Activated CD8-positive, alpha-beta T cell treated with anti-CD3 and anti-CD28 coated beads, Interleukin-2, amount 10 ng/mL, durations not matched to agents 7 days and 5 days (primary cell): Measurements from ENCODE around the gene RPL14. TPM values are rescaled to one million over a fixed set of nuclear protein-coding genes. Genes with fewer than 3 reads are reported as not detected.
A peak's percentile ranks its signal among the peaks of the same experiment; 100 is the strongest.

ENCODE experiments used
- ATAC-seq: fragments of 150-1000 bp; cut with Tn5 transposase; one replicate; pipeline ENCODE4 v1.10.0; 2021; ENCODE audit warnings: moderate library complexity
- CTCF ChIA-PET: fragments of 350-600 bp; sonication (Branson Sonifier 250); formaldehyde crosslinking; loops from one replicate; lab custom pipeline; 2021; ENCODE audit warnings: antibody characterized with exemption; lab: Charles Lee
- POLR2A ChIA-PET: fragments of 350-600 bp; sonication (Branson Sonifier 250); formaldehyde crosslinking; loops from one replicate; lab custom pipeline; 2021; ENCODE audit warnings: antibody characterized with exemption; lab: Charles Lee
- DNase-seq: peaks from one replicate; pipeline ENCODE4 v3.0.0-alpha.2; 2020
- H3K27ac Mint-ChIP-seq: one replicate; pipeline ENCODE4 v1.8.0; 2021; ENCODE audit warnings: mild to moderate bottlenecking, mixed read lengths
- H3K27me3 Mint-ChIP-seq: one replicate; pipeline ENCODE4 v1.8.0; 2021; ENCODE audit warnings: low read depth, mixed read lengths
- H3K36me3 Mint-ChIP-seq: one replicate; pipeline ENCODE4 v1.8.0; 2021; ENCODE audit warnings: low read depth, mixed read lengths
- H3K4me1 Mint-ChIP-seq: one replicate; pipeline ENCODE4 v1.8.0; 2021; ENCODE audit warnings: low read depth, mixed read lengths
- H3K4me3 Mint-ChIP-seq: one replicate; pipeline ENCODE4 v1.8.0; 2021; ENCODE audit warnings: mild to moderate bottlenecking, mixed read lengths
- H3K9me3 Mint-ChIP-seq: one replicate; pipeline ENCODE4 v1.8.0; 2022; ENCODE audit warnings: mixed read lengths; ENCODE audit not compliant: insufficient read depth
- total RNA-seq, 2 experiments: library from RNA; stranded (reverse); gene quantifications; one replicate each; pipeline ENCODE4 v1.2.3, GENCODE V29; 2021

RPL14 gene
- total RNA-seq, 2 experiments from 2014 or later, result 1,835 to 1,964 TPM

- no peaks in the 10 kb centered on the region for H3K27me3 Mint-ChIP-seq
- ATAC-seq (peak; percentile 6), DNase-seq (no peak)
- CTCF ChIA-PET, result no interaction called here
- H3K27ac Mint-ChIP-seq, result peak overlapping the region; percentile 60
- H3K4me1 Mint-ChIP-seq, result peaks cover 53% of the 10 kb centered on the region
- peaks cover 78% of the 10 kb centered on the region for H3K36me3 Mint-ChIP-seq
- no peak overlapping the region for H3K4me3 Mint-ChIP-seq
- POLR2A ChIA-PET, result interaction anchor here (1.8 kb wide), 1 partner anchor 10 kb away, joined by 8 read pairs; no protein-coding TSS in a partner anchor
- no peaks in the 10 kb centered on the region for H3K9me3 Mint-ChIP-seq
Observed at GRCh38 chr3:40463579-40463978, 6.4 kb downstream of the RPL14 start.

- ChIA-PET POLR2A (interaction anchor here (0.8 to 1.8 kb wide), 3 partner anchors 8 to 13 kb away, joined by 3 to 8 read pairs (median 4); no protein-coding TSS in a partner anchor), CTCF (interaction anchor here (1.3 kb wide), 3 partner anchors 61 to 156 kb away, joined by 3 read pairs; partner anchors contain the start of genes EIF1B and ZNF621)
- H3K9me3 Mint-ChIP-seq, result no peaks in the 10 kb centered on the region
- ATAC-seq, result peak; percentile 88
- no peaks in the 10 kb centered on the region for H3K27me3 Mint-ChIP-seq
- peak; percentile 73 for DNase-seq
- peak overlapping the region; percentile 20 for H3K4me3 Mint-ChIP-seq
- H3K36me3 Mint-ChIP-seq, result peaks cover 69% of the 10 kb centered on the region
- H3K4me1 Mint-ChIP-seq, result peaks cover 44% of the 10 kb centered on the region
- H3K27ac Mint-ChIP-seq, result peak overlapping the region; percentile 81
Observed at GRCh38 chr3:40464339-40465110, 7.4 kb downstream of the RPL14 start.

GRCh38 chr3:40465111-40465407 lies 7.9 kb downstream of the RPL14 start:
- ATAC-seq (no peak), DNase-seq (no peak)
- Mint-ChIP-seq H3K4me1 (peaks cover 41% of the 10 kb centered on the region), H3K27ac (peak overlapping the region; percentile 41), H3K27me3 (no peaks in the 10 kb centered on the region), H3K36me3 (peaks cover 68% of the 10 kb centered on the region), H3K4me3 (no peak overlapping the region), H3K9me3 (no peaks in the 10 kb centered on the region)
- CTCF ChIA-PET, result interaction anchor here (1.3 kb wide), 3 partner anchors 60 to 156 kb away, joined by 3 read pairs; partner anchors contain the start of genes EIF1B and ZNF621
- POLR2A ChIA-PET, result interaction anchor here (0.7 kb wide), 1 partner anchor 12 kb away, joined by 3 read pairs; no protein-coding TSS in a partner anchor

- ChIA-PET CTCF (interaction anchor here (1.3 kb wide), 3 partner anchors 60 to 156 kb away, joined by 3 read pairs; partner anchors contain the start of genes EIF1B and ZNF621), POLR2A (interaction anchor here (0.7 kb wide), 1 partner anchor 12 kb away, joined by 3 read pairs; no protein-coding TSS in a partner anchor)
- H3K36me3 Mint-ChIP-seq, result peaks cover 64% of the 10 kb centered on the region
- ATAC-seq, result no peak
- H3K4me1 Mint-ChIP-seq, result peaks cover 37% of the 10 kb centered on the region
- DNase-seq, result no peak
- no peaks in the 10 kb centered on the region for H3K9me3 Mint-ChIP-seq
- H3K4me3 Mint-ChIP-seq, result no peak overlapping the region
- H3K27ac Mint-ChIP-seq, result peak overlapping the region; percentile 41
- no peaks in the 10 kb centered on the region for H3K27me3 Mint-ChIP-seq
Observed at GRCh38 chr3:40465456-40465855, 8.3 kb downstream of the RPL14 start.

DNA sequence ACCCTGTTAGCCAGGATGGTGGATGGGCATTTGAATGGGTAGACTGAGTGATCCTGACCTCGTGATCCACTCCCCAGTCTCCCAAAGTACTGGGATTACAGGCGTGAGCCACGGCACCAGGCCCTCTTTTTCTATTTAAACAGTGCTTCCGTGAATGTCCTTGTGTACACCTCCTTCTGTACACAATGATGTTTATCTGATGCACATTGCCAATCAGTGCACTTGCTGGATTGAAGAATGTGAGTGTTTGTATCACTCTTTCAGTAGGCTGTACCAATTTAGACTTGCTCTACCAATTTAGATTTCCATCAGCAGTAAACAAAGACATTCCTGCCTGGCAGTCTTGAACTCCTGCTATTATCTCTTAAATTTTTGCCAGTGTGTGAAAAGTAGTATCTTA lies 10.9 kb downstream of the RPL14 start:
- Mint-ChIP-seq H3K27me3 (no peaks in the 10 kb centered on the region), H3K36me3 (peaks cover 48% of the 10 kb centered on the region), H3K27ac (no peak overlapping the region), H3K4me1 (peaks cover 24% of the 10 kb centered on the region), H3K4me3 (no peak overlapping the region), H3K9me3 (no peaks in the 10 kb centered on the region)
- CTCF ChIA-PET, result no interaction called here
- ATAC-seq, result no peak
- POLR2A ChIA-PET, result no interaction called here
- no peak for DNase-seq

DNA sequence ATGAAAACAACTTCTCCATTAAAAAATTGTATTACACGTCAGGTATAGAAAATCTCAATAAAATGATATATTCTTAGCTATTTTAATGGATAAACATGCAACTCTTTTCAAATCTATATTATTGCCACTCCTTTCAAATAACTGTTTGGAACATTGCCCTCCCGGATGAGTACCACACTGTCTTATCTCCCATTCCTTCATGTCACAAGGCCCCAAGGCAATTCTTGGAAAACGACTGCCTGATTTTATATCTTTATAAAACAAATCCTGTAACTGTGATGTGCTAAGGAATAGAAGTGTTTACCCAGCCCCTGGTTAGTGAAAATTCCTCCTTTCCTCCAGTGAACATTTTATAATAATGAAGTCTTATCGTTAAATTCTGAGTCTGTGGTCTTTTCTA lies 13.6 kb downstream of the RPL14 start:
- ChIA-PET POLR2A (no interaction called here), CTCF (interaction anchor here (0.7 kb wide), 1 partner anchor 83 kb away, joined by 3 read pairs; no protein-coding TSS in a partner anchor)
- no peaks in the 10 kb centered on the region for H3K27me3 Mint-ChIP-seq
- no peaks in the 10 kb centered on the region for H3K9me3 Mint-ChIP-seq
- ATAC-seq (no peak), DNase-seq (no peak)
- no peak overlapping the region for H3K4me3 Mint-ChIP-seq
- H3K27ac Mint-ChIP-seq, result no peak overlapping the region
- peaks cover 24% of the 10 kb centered on the region for H3K36me3 Mint-ChIP-seq
- H3K4me1 Mint-ChIP-seq, result no peaks in the 10 kb centered on the region

DNA sequence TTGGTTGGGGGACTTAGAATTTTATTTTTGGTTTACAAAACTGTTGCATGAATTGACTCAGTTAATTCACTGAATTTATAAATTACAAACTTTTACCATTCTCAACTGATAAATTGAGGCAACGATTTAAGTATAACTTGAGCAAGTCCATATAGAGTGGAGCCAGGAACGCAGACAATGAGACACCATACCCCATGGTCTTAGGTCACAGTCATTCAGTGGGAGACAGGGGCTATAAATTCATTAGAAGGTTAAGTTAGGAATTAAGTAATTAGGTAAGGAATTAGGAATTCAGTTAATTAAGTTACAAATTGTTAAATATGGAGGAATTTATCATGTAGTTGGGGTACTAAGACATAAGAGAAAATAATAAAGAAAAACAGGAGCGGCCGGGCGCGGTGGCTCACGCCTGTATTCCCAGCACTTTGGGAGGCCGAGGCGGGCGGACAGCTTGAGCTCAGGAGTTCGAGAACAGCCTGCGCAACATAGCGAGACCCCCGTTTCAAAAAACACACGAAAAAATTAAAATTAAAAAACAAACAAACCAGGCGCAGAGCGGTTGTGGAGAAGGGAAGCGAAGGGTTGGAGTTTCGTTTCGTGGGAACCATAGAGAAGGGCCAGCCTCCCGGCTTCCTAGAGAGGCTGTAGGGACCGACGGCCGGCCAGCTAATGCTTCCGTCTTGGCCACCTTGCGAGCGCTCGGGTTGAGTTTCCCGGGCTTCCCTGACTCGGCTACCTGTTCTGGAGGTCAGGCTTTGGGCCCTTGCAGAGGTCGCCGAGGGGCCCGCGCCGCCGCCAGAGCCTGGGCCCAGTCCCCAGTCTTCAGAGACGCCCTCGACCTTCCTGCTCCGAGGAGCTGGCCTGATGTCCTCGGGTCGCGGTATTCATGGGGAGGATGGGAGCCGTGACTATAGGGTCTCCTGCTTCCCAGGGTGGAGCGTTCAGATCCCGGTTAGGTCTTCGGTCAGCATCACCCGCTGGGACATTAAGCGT lies 19.6 kb downstream of the RPL14 start, which contains the start of gene ZNF619:
TSS of gene ZNF619 (plus strand) at position 645 of the 993 bp plus-strand sequence. CDS start 858 bp downstream, outside the sequence.
- Mint-ChIP-seq H3K4me1 (peaks cover 23% of the 10 kb centered on the region), H3K27ac (peak within 1 kb of the TSS; percentile 79), H3K36me3 (peaks cover 26% of the 10 kb centered on the region), H3K4me3 (peak within 1 kb of the TSS; percentile 87), H3K27me3 (no peaks in the 10 kb centered on the region), H3K9me3 (no peaks in the 10 kb centered on the region)
- ChIA-PET CTCF (interaction anchor here (1.3 to 2.1 kb wide), 3 partner anchors 20 to 169 kb away, joined by 3 to 9 read pairs (median 5); partner anchors contain the start of genes RPL14 and ZNF620), POLR2A (interaction anchor here (0.6 to 3.0 kb wide), 7 partner anchors 12 to 1391 kb away, joined by 3 to 17 read pairs (median 3); partner anchors contain the start of genes CTNNB1 and RPL14)
- DNase-seq (peak; percentile 66), ATAC-seq (peak; percentile 88)

DNA sequence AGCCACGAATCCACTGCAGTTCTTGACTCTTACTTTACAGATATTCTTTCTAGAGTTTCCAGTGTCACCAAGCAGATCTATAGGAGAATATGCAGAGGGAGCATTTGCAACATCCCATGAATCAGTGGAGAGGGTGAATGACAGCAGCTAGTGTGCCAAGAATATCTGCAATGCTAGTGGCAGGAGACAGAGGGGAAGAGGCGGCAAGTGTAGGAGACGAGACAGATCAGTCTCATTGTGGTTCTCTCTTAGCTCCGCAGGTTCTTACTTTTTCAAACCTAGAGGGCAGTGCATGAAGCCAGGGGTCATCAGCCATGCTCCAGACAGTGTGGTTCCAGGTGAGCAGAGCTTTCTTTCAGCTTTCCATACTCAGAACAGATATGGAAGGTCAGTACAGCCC lies 20.5 kb downstream of the RPL14 start:
- H3K9me3 Mint-ChIP-seq, result no peaks in the 10 kb centered on the region
- ChIA-PET POLR2A (interaction anchor here (0.9 to 3.0 kb wide), 7 partner anchors 13 to 722 kb away, joined by 3 to 17 read pairs (median 3); partner anchors contain the start of genes CTNNB1 and RPL14), CTCF (interaction anchor here (1.3 to 2.1 kb wide), 3 partner anchors 20 to 169 kb away, joined by 3 to 9 read pairs (median 5); partner anchors contain the start of genes RPL14 and ZNF620)
- ATAC-seq, result peak; percentile 6
- peaks cover 32% of the 10 kb centered on the region for H3K36me3 Mint-ChIP-seq
- peaks cover 30% of the 10 kb centered on the region for H3K4me1 Mint-ChIP-seq
- H3K27me3 Mint-ChIP-seq, result no peaks in the 10 kb centered on the region
- peak overlapping the region; percentile 87 for H3K4me3 Mint-ChIP-seq
- DNase-seq, result no peak
- H3K27ac Mint-ChIP-seq, result peak overlapping the region; percentile 79

GRCh38 chr3:40487172-40487571 lies 30.0 kb downstream of the RPL14 start:
- Mint-ChIP-seq H3K36me3 (peaks cover 50% of the 10 kb centered on the region), H3K27me3 (no peaks in the 10 kb centered on the region), H3K9me3 (peaks cover 20% of the 10 kb centered on the region), H3K4me1 (peaks cover 11% of the 10 kb centered on the region), H3K27ac (no peak overlapping the region), H3K4me3 (no peak overlapping the region)
- ChIA-PET POLR2A (no interaction called here), CTCF (no interaction called here)
- DNase-seq (no peak), ATAC-seq (no peak)

GRCh38 chr3:40490916-40491315 lies 33.8 kb downstream of the RPL14 start:
- ATAC-seq, result no peak
- no peak overlapping the region for H3K27ac Mint-ChIP-seq
- no peak overlapping the region for H3K4me3 Mint-ChIP-seq
- DNase-seq, result no peak
- H3K9me3 Mint-ChIP-seq, result peaks cover 20% of the 10 kb centered on the region
- no peaks in the 10 kb centered on the region for H3K27me3 Mint-ChIP-seq
- CTCF ChIA-PET, result no interaction called here
- POLR2A ChIA-PET, result no interaction called here
- H3K36me3 Mint-ChIP-seq, result peaks cover 32% of the 10 kb centered on the region
- H3K4me1 Mint-ChIP-seq, result no peaks in the 10 kb centered on the region

DNA sequence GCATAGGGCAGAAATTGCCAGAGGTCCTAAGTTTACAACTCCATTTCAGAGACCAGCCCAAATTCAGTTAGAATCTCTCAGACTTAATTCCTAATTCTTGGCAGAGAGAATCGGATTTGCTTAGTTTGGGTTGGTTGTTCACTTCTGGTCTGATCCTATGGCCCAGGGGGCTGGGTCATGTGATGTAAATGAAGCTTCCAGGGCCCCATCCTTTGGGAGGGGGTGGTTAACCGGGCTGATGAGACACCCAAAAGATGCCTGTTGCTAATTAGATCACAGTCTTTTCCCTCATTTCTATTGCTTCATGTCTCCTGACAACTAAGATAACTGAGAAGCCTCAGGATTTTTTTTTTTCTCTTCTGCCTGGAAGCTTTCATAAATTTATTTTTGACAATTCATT lies 37.6 kb downstream of the RPL14 start:
- Mint-ChIP-seq H3K4me3 (no peak overlapping the region), H3K4me1 (no peaks in the 10 kb centered on the region), H3K27ac (no peak overlapping the region), H3K9me3 (no peaks in the 10 kb centered on the region), H3K36me3 (peaks cover 5% of the 10 kb centered on the region), H3K27me3 (no peaks in the 10 kb centered on the region)
- CTCF ChIA-PET, result no interaction called here
- DNase-seq (no peak), ATAC-seq (no peak)
- POLR2A ChIA-PET, result interaction anchor here (0.6 kb wide), 1 partner anchor 23 kb away, joined by 3 read pairs; no protein-coding TSS in a partner anchor
